Activated B cell treated with CpG ODN at 0.5 μM for 24 hours (primary cell): Measurements from ENCODE around the gene UBAP2L. TPM values are rescaled to one million over a fixed set of nuclear protein-coding genes. Genes with fewer than 3 reads are reported as not detected.

Experiments used
- ATAC-seq: fragments of 200-7000 bp; cut with Tn5 transposase; one replicate; pipeline ENCODE4 v1.10.0; 2021; ENCODE audit warnings: low read depth, mild to moderate bottlenecking, moderate library complexity
- CTCF ChIA-PET: fragments of 350-600 bp; sonication (Branson Sonifier 250); formaldehyde crosslinking; loops from one replicate; lab custom pipeline; 2021; ENCODE audit warnings: antibody characterized with exemption; lab: Charles Lee
- POLR2A ChIA-PET: fragments of 350-600 bp; sonication (Branson Sonifier 250); formaldehyde crosslinking; loops from one replicate; lab custom pipeline; 2021; ENCODE audit warnings: antibody characterized with exemption; lab: Charles Lee
- DNase-seq: peaks from one replicate; pipeline ENCODE4 v3.0.0; 2022
- H3K27ac Mint-ChIP-seq: one replicate; pipeline ENCODE4 v1.8.0; 2020; ENCODE audit warnings: mixed read lengths
- H3K27me3 Mint-ChIP-seq: one replicate; pipeline ENCODE4 v1.8.0; 2021; ENCODE audit warnings: mixed read lengths
- H3K36me3 Mint-ChIP-seq: one replicate; pipeline ENCODE4 v1.8.0; 2021; ENCODE audit warnings: low read depth, mixed read lengths
- H3K4me1 Mint-ChIP-seq: one replicate; pipeline ENCODE4 v1.8.0; 2021; ENCODE audit warnings: mixed read lengths
- H3K4me3 Mint-ChIP-seq: one replicate; pipeline ENCODE4 v1.8.0; 2020; ENCODE audit warnings: mild to moderate bottlenecking, mixed read lengths
- H3K9me3 Mint-ChIP-seq: one replicate; pipeline ENCODE4 v1.8.0; 2020; ENCODE audit warnings: mixed read lengths
- intact Hi-C: fragments of 100-400 bp; cut with micrococcal nuclease; formaldehyde crosslinking; loops from one replicate; pipeline ENCODE4 v1.15.1; 2024
- total RNA-seq: library from RNA; stranded (reverse); gene quantifications from 2 replicates; pipeline ENCODE4 v1.2.3, GENCODE V29; 2022
- TF ChIP-seq, protein P1 (sequence below): fragments of 200-600 bp; IDR thresholded peaks from one replicate; pipeline ENCODE4 v1.8.0; 2022; ENCODE audit warnings: antibody characterized with exemption, mild to moderate bottlenecking

Gene UBAP2L
- total RNA-seq, 1 donor from 2014 or later = 234 TPM

- POLR2A ChIA-PET = interaction anchor here (0.6 to 2.6 kb wide), 11 partner anchors 8 to 548 kb away, joined by 3 to 17 read pairs (median 4); partner anchors contain the start of genes CHTOP, RPS27, SLC39A1 and TPM3
Observed at GRCh38 chr1:154181944-154182343, 38.8 kb upstream of the UBAP2L start.

DNA sequence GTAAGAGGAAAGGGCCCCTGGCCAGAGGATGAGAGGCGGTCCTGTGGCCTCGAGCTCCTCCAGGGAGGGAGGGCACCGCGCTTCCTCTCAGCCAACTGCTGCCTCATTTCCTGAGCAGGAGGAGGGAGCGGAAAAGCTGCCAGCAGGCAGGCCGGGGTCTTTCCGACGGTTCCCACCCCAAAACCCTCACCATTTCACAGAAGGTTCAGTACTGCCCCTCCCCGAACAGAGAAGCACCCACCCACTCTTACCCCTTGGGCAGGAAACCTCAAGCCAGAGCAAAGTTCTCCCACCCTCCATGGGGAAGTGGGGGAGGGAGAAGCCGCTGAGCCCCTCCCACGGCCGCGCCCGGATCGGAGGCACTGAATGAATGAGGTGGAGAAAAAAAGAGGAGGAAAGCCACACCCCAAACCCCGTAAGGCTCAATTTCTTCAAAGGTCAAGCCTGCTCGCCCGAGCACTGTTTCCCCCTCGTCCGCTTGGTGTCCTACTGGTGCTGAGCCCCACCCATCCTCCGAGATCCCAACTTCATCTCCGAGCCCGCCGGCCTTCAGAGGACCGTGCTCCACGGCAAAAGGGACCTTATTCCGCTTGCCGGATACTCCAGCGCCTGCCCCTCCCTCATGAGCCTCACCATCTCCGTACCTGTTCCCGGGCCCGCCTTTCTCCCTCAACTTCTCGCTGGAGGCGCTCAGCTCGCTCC lies 38.3 kb upstream of the UBAP2L start:
- Mint-ChIP-seq H3K27me3 (peaks cover 2% of the 10 kb centered on the region), H3K27ac (peak overlapping the region; percentile 100), H3K4me1 (peaks cover 56% of the 10 kb centered on the region), H3K4me3 (peak overlapping the region; percentile 100), H3K36me3 (peaks cover 31% of the 10 kb centered on the region), H3K9me3 (no peaks in the 10 kb centered on the region)
- DNase-seq = peak; percentile 38
- TF ChIP-seq, protein P1, sequence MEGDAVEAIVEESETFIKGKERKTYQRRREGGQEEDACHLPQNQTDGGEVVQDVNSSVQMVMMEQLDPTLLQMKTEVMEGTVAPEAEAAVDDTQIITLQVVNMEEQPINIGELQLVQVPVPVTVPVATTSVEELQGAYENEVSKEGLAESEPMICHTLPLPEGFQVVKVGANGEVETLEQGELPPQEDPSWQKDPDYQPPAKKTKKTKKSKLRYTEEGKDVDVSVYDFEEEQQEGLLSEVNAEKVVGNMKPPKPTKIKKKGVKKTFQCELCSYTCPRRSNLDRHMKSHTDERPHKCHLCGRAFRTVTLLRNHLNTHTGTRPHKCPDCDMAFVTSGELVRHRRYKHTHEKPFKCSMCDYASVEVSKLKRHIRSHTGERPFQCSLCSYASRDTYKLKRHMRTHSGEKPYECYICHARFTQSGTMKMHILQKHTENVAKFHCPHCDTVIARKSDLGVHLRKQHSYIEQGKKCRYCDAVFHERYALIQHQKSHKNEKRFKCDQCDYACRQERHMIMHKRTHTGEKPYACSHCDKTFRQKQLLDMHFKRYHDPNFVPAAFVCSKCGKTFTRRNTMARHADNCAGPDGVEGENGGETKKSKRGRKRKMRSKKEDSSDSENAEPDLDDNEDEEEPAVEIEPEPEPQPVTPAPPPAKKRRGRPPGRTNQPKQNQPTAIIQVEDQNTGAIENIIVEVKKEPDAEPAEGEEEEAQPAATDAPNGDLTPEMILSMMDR = no peak
- ChIA-PET CTCF (interaction anchor here (0.6 kb wide), 1 partner anchor 9 kb away, joined by 3 read pairs; no protein-coding TSS in a partner anchor), POLR2A (interaction anchor here (0.6 to 2.6 kb wide), 13 partner anchors 8 to 549 kb away, joined by 3 to 17 read pairs (median 4); partner anchors contain the start of genes CHTOP, RPS27, SLC39A1 and TPM3)
- ATAC-seq = peak; percentile 37
- intact Hi-C loops = loop anchor here (1.0 to 10.0 kb wide), 6 partner anchors 38 to 511 kb away; partner anchors contain the start of genes ATP8B2, INTS3, RPS27 and UBAP2L

More at GRCh38 chr1:154181944-154182343, 38.8 kb upstream of the UBAP2L start:
- no peak for ATAC-seq
- CTCF ChIA-PET = no interaction called here
- peak overlapping the region; percentile 100 for H3K4me3 Mint-ChIP-seq
- H3K9me3 Mint-ChIP-seq = no peaks in the 10 kb centered on the region
- H3K27me3 Mint-ChIP-seq = peaks cover 2% of the 10 kb centered on the region
- intact Hi-C loops = loop anchor here (2.0 to 10.0 kb wide), 5 partner anchors 145 to 455 kb away; partner anchors contain the start of genes ATP8B2, GATAD2B, INTS3 and RPS27
- DNase-seq = no peak
- H3K27ac Mint-ChIP-seq = peak overlapping the region; percentile 100
- peaks cover 36% of the 10 kb centered on the region for H3K36me3 Mint-ChIP-seq
- TF ChIP-seq, protein P1 = no peak
- H3K4me1 Mint-ChIP-seq = peaks cover 62% of the 10 kb centered on the region

GRCh38 chr1:154183046-154183915 lies 37.5 kb upstream of the UBAP2L start:
- Mint-ChIP-seq H3K4me1 (peaks cover 48% of the 10 kb centered on the region), H3K27ac (peak overlapping the region; percentile 100), H3K27me3 (peaks cover 2% of the 10 kb centered on the region), H3K9me3 (no peaks in the 10 kb centered on the region), H3K4me3 (peak overlapping the region; percentile 100), H3K36me3 (peaks cover 27% of the 10 kb centered on the region)
- POLR2A ChIA-PET = interaction anchor here (0.6 to 2.1 kb wide), 7 partner anchors 9 to 618 kb away, joined by 3 to 17 read pairs (median 5); partner anchors contain the start of genes RPS27, S100A2, TPM3 and UBAP2L
- DNase-seq (peak; percentile 93), ATAC-seq (peak; percentile 76)
- CTCF ChIA-PET = interaction anchor here (0.6 kb wide), 1 partner anchor 10 kb away, joined by 3 read pairs; no protein-coding TSS in a partner anchor
- TF ChIP-seq, protein P1 = no peak
- intact Hi-C loops = loop anchor here (1.0 to 10.0 kb wide), 6 partner anchors 37 to 512 kb away; partner anchors contain the start of genes ATP8B2, INTS3, RPS27 and UBAP2L

GRCh38 chr1:154186177-154186576 lies 34.6 kb upstream of the UBAP2L start:
- POLR2A ChIA-PET = no interaction called here
- intact Hi-C loops = loop anchor here (1.0 to 10.0 kb wide), 2 partner anchors 149 to 391 kb away; no protein-coding TSS in a partner anchor
- Mint-ChIP-seq H3K36me3 (peaks cover 16% of the 10 kb centered on the region), H3K4me3 (peak overlapping the region; percentile 19), H3K4me1 (peaks cover 20% of the 10 kb centered on the region), H3K9me3 (no peaks in the 10 kb centered on the region), H3K27ac (no peak overlapping the region), H3K27me3 (peaks cover 6% of the 10 kb centered on the region)
- DNase-seq = peak; percentile 23
- no peak for ATAC-seq
- TF ChIP-seq, protein P1 = no peak
- CTCF ChIA-PET = no interaction called here
